Stimulated activated CD4-positive, alpha-beta T cell treated with anti-CD3 and anti-CD28 coated beads, Interleukin-4, amount 100 ng/mL, for 24 hours (primary cell): Measurements from ENCODE around the gene S100A2.
"Not testable (repeated sequence)": the region's sequence is repeated elsewhere in the genome, so short reads cannot be mapped to it uniquely, and the experiment has no call there.

Experiments used
- DNase-seq: peaks from one replicate; pipeline ENCODE4 v3.0.0-alpha.2; 2020

Gene S100A2

DNA sequence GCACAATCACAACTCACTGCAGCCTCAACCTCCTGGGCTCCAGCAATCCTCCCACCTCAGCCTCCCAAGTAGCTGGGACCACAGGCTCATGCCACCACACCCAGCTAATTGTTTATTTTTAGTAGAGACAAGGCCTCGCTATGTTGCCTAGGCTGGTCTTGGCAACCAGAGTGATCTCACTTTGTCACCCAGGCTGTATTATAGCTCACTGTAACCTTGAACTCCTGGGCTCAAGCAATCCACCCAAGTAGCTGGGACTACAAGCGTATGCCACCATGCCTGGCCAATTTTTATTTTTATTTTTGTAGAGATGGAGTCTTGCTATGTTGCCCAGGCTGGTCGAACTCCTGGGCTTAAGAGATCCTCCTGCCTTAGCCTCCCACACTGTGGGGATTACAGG is 3.6 kb downstream of the S100A2 start:
- not testable (repeated sequence) for DNase-seq

GRCh38 chr1:153561466-153561985 is 4.1 kb downstream of the S100A2 start:
- no peak for DNase-seq

DNA sequence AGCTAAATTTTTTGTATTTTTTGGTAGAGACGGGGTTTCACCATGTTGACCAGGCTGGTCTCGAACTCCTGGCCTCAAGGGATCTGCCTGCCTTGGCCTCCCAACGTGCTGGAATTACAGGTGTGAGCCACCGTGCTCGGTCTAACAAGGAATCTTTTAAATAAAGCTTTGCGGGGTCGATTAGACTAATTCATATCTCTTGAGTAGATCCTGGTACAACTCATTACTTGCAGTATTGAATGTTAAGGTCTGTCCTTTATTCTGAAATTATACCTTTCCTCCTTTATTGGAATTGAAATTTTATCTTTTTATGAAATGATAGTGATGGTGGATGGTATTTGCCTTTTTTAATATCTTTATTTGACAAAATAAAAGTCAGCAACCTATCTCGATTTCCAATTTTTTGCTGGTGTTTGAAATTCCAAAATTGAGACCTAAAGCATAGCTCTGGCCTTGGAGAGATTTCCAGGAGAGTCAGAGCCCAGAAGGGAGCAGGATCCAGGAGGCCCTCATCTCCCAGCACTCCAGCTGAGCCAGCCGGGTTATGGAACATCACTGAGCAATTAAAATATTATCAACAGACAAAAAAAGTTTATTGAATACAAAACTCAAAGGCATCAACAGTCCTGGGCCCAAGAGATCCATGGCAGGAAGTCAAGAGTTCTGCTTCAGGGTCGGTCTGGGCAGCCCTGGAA is 4.7 kb downstream of the S100A2 start:
- no peak for DNase-seq

DNA sequence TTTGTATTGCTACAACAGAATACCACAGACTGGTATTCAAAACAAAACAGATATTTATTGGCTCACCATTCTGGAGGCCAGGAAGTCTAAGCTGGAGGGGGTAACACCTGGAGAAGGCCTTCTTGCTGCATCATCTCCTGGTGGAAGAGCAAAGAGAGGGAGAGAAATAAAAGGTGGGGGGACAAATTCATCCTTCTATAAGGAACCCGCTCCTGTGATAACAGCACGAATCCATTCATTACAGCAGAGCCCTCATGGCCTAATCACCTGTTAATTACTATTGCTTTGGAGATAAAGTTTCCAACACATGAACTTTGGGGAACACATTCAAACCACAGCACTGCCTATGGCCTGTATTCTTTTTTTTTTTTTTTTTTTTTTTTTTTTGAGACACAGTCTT is 5.4 kb downstream of the S100A2 start:
- no peak for DNase-seq

DNA sequence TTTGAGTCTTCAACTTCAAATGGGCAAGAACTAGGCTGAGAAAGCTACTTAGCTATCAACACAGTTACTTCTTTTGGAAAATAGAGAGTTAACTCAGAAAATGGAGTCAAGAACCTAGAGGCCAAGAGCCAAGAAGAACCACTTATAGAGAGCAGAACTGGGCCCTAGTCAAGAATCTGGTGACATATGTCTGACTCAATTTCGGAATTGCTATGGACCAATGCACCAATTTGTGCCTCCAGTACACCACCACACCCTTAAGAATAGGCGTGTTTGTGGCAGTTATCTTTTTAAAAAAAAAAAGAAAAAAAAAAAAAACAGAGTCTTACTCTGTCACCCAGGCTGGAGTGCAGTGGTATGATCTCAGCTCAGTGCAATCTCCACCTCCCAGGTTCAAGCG is 7.8 kb downstream of the S100A2 start:
- no peak for DNase-seq

GRCh38 chr1:153556348-153556747 is 9.3 kb downstream of the S100A2 start:
- DNase-seq, result no peak

GRCh38 chr1:153553830-153554541 is 11.7 kb downstream of the S100A2 start:
- no peak for DNase-seq

- DNase-seq, result no peak
Measured at GRCh38 chr1:153553096-153553495, 12.5 kb downstream of the S100A2 start.

GRCh38 chr1:153552335-153552734 is 13.3 kb downstream of the S100A2 start:
- no peak for DNase-seq

DNA sequence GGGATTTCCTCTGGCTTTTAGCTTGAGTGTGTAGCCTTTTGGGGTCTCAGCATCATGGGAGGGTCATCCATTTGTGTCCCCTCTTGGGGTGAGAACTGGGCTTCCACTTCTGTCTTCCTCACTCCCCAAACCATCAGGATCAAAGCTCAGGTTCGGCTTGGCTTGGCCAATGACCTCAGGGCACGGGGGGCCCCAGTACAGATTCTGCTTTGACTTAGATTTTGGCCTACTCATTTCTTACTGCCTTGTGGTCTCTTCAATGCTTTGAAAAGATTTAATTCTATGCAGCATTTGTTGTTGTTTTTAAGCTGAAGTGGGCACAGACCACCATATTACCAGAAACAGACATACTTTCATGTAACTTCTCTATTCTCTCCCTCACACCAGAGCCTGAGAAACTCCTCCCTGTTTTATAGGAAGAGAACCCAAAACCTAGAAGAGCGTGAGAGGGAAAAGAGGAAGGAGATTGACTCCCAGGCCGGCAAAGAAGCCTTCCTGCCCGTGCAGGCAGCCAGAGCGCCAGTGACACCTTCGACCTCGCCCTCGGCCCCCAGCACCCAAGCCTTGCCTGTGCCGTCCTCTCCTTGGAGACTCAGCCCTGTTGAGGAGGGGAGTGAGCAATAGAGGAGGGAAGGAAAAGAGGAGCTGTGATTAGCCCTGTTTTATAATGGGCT is 14.7 kb downstream of the S100A2 start:
- DNase-seq, result no peak

- DNase-seq, result no peak
Measured at GRCh38 chr1:153550398-153550758, 15.3 kb downstream of the S100A2 start.

- no peak for DNase-seq
Measured at GRCh38 chr1:153549741-153550397, 15.8 kb downstream of the S100A2 start.

DNA sequence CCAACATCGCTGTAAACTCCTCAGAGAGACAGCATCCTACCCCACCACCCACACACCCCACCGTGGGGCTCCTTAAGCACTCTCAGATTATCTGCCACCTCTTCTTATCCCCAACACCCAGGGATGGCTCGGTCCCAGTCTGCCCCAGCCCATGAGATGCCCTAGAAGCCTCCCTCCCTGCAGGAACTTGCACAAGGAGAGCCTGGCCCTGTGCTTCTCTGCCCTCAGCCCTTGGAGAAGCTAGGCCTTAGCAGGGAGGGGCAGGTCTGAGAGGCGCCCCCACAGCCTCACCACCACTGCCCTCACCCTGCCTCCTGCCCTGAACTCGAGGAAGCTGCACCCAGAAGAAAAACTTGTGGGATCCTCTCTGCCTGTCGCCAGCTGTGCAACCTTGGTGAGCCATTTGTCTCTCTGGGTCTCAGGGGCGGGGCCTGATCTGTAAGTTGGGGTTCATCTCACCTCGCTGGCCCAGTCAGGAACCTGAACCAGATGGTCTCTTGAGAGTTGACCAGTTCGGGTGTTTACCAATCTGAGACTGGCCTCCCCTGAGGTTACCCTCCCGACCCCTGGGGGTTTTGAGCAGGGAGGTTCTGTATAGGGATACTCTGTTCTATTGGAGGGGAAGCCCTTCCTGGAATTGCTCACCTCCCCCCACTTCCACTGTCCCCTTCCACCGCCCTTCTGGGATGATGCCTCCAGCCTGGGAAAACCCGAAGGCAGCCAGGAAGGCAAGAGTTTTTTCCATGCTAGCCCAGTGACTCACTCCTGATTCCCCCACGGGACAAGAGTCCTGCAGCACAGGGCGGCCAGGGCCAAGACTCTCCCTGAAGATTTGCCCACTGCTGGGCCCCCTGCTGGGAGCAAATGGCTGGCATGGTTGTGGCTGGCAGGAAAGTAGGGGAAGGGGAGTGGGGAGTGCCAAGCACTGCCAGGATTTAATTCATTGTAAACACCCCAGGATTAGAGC is 16.6 kb downstream of the S100A2 start, which contains the start of gene S100A3:
TSS of gene S100A3 (minus strand) at position 537 of the 967 bp plus-strand sequence. CDS start 773 bp downstream, outside the sequence.
- no peak for DNase-seq

GRCh38 chr1:153547560-153548551 is 17.8 kb downstream of the S100A2 start:
- no peak for DNase-seq

GRCh38 chr1:153546796-153547559 is 18.7 kb downstream of the S100A2 start:
- no peak for DNase-seq

DNA sequence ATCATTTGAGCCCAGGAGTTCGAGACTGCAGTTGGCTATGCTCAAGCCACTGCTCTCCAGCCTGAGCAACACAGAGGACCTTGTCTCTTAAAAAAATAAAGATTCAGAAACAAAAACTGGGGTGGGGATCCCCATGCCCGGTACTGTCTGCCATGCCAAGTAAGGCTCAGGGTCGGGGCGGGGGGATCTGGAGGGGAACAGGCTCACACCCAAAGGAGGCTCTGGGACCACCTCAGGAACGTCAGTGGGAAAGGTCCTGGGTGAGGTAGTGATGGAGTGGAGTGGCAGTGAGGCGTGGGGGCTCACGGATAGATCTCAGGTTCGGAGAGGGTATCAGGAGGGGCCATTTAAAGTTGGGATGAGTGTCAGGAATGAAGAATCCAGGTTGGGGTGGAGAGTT is 19.3 kb downstream of the S100A2 start:
- DNase-seq, result no peak

- peak; percentile 95 for DNase-seq
Measured at GRCh38 chr1:153545067-153546055, 20.3 kb downstream of the S100A2 start, which contains the start of gene S100A4. Gene S100A4, minus strand, starts transcription at chr1:153545806. Its CDS starts 1,012 bp downstream, at chr1:153544794.

DNA sequence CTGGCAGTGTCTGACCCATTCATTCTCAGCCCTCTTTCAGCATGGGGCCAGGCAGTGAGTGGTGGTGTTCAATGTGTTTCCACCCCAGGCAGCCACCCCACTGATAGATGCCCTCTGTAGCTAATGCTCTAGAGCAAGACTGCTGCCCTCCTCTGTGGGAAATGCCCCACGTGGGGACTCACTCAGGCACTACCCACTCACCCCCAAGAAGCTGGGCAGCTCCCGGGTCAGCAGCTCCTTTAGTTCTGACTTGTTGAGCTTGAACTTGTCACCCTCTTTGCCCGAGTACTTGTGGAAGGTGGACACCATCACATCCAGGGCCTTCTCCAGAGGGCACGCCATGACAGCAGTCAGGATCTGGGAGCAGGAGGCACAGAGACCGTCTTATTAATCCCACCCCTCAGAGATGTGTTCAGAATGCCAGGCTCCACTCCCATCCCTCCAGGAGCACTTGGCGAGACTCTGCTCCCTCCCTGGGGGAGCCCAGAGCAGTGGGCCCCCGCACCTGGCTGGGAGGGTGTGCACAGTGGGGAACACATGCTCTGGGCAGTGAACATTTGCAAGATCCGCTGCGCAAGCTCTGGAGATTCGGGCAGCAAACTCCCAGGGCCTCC is 21.1 kb downstream of the S100A2 start:
- DNase-seq, result peak; percentile 12
